ENCODE results near the gene DCHS2. TPM values are rescaled to one million over a fixed set of nuclear protein-coding genes. Genes with fewer than 3 reads are reported as not detected.

The DCHS2 gene
- total RNA-seq, 2 donors from 2014 or later, result not detected

DNA sequence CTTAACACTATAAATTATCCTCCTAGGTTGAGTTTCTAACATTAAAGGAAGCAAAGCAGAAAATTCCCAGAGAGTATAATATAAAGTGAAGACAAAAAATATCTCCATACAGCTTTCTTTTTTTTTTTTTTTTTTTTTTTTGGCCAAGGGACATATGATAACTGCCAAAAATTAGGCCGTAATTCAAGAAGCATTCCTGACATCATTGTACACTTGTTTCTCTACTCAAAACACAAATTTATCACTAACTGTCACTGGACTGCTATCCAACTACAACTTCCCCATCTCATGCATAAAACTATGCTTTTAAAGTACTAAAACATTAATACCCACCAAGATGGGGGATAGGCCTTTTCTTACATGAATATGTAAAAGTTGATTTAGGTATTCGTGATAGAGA, 77.2 kb downstream of the DCHS2 start:
- Mint-ChIP-seq H3K27ac (no peak overlapping the region), H3K4me3 (no peak overlapping the region), H3K9me3 (no peaks in the 10 kb centered on the region), H3K36me3 (ENCODE audit: low read depth) (no peaks in the 10 kb centered on the region), H3K4me1 (peaks cover 8% of the 10 kb centered on the region), H3K27me3 (peaks cover 31% of the 10 kb centered on the region)
- no peak for ATAC-seq (replicated peaks)

- H3K9me3 Mint-ChIP-seq, result no peaks in the 10 kb centered on the region
- H3K27me3 Mint-ChIP-seq, result peaks cover 21% of the 10 kb centered on the region
- H3K27ac Mint-ChIP-seq, result no peak overlapping the region
- no peak for ATAC-seq (replicated peaks)
- H3K4me3 Mint-ChIP-seq, result no peak overlapping the region
- no peaks in the 10 kb centered on the region for H3K36me3 Mint-ChIP-seq (ENCODE audit: low read depth)
- H3K4me1 Mint-ChIP-seq, result no peaks in the 10 kb centered on the region
Observed at GRCh38 chr4:154407443-154407842, 84.2 kb downstream of the DCHS2 start.

GRCh38 chr4:154406018-154406795, 85.4 kb downstream of the DCHS2 start:
- no peak for ATAC-seq (replicated peaks)
- Mint-ChIP-seq H3K36me3 (ENCODE audit: low read depth) (no peaks in the 10 kb centered on the region), H3K27me3 (peaks cover 17% of the 10 kb centered on the region), H3K4me3 (no peak overlapping the region), H3K9me3 (no peaks in the 10 kb centered on the region), H3K4me1 (no peaks in the 10 kb centered on the region), H3K27ac (no peak overlapping the region)

GRCh38 chr4:154399259-154399974, 92.2 kb downstream of the DCHS2 start:
- Mint-ChIP-seq H3K36me3 (ENCODE audit: low read depth) (no peaks in the 10 kb centered on the region), H3K27me3 (peaks cover 11% of the 10 kb centered on the region), H3K27ac (no peak overlapping the region), H3K4me1 (peaks cover 3% of the 10 kb centered on the region), H3K4me3 (no peak overlapping the region), H3K9me3 (no peaks in the 10 kb centered on the region)
- ATAC-seq (replicated peaks), result no peak

GRCh38 chr4:154390324-154390723, 101.3 kb downstream of the DCHS2 start:
- no peak for ATAC-seq (replicated peaks)
- no peaks in the 10 kb centered on the region for H3K4me1 Mint-ChIP-seq

GRCh38 chr4:154389148-154389547, 102.5 kb downstream of the DCHS2 start:
- H3K36me3 Mint-ChIP-seq (ENCODE audit: low read depth), result no peaks in the 10 kb centered on the region
- peaks cover 7% of the 10 kb centered on the region for H3K27me3 Mint-ChIP-seq
- H3K9me3 Mint-ChIP-seq, result peaks cover 3% of the 10 kb centered on the region
- ATAC-seq (replicated peaks), result no peak
- no peak overlapping the region for H3K4me3 Mint-ChIP-seq
- H3K27ac Mint-ChIP-seq, result no peak overlapping the region
- H3K4me1 Mint-ChIP-seq, result no peaks in the 10 kb centered on the region

More at GRCh38 chr4:154390324-154390723, 101.3 kb downstream of the DCHS2 start:
- Mint-ChIP-seq H3K4me3 (no peak overlapping the region), H3K27ac (no peak overlapping the region), H3K9me3 (peaks cover 3% of the 10 kb centered on the region), H3K36me3 (ENCODE audit: low read depth) (no peaks in the 10 kb centered on the region), H3K27me3 (peaks cover 11% of the 10 kb centered on the region)

- no peak for ATAC-seq (replicated peaks)
- no peaks in the 10 kb centered on the region for H3K4me1 Mint-ChIP-seq
- peaks cover 3% of the 10 kb centered on the region for H3K9me3 Mint-ChIP-seq
- H3K4me3 Mint-ChIP-seq, result no peak overlapping the region
- peaks cover under 1% of the 10 kb centered on the region for H3K27me3 Mint-ChIP-seq
- no peaks in the 10 kb centered on the region for H3K36me3 Mint-ChIP-seq (ENCODE audit: low read depth)
- no peak overlapping the region for H3K27ac Mint-ChIP-seq
Observed at GRCh38 chr4:154384012-154384411, 107.6 kb downstream of the DCHS2 start.

- H3K27me3 Mint-ChIP-seq, result peaks cover 13% of the 10 kb centered on the region
Observed at GRCh38 chr4:154376486-154376885, 115.1 kb downstream of the DCHS2 start.

DNA sequence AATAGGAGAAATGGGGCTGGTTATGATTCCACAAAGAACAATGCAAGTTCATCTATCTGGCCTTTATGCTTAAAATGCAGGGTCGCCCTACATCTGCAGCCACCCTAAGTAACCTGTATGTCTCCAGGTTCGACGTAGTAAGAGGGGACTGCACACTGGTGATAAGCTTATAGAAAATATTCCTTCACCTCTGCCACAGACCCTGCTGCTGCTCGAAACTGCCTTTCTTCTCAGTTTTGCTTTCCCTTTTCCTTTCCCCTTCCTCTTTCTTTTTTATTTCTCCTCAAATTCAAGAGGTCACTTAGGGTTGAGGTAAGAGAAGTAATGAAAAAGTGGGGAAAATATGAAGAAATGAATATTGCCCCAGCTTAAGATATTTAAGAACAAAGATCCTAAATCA, 123.5 kb downstream of the DCHS2 start:
- no peak for ATAC-seq (replicated peaks)
- H3K27me3 Mint-ChIP-seq, result peaks cover 35% of the 10 kb centered on the region
- H3K36me3 Mint-ChIP-seq (ENCODE audit: low read depth), result no peaks in the 10 kb centered on the region
- no peaks in the 10 kb centered on the region for H3K4me1 Mint-ChIP-seq
- H3K27ac Mint-ChIP-seq, result no peak overlapping the region
- H3K9me3 Mint-ChIP-seq, result peaks cover 11% of the 10 kb centered on the region
- H3K4me3 Mint-ChIP-seq, result no peak overlapping the region

More at GRCh38 chr4:154376486-154376885, 115.1 kb downstream of the DCHS2 start:
- Mint-ChIP-seq H3K4me1 (no peaks in the 10 kb centered on the region), H3K36me3 (ENCODE audit: low read depth) (no peaks in the 10 kb centered on the region), H3K27ac (no peak overlapping the region), H3K9me3 (peaks cover 7% of the 10 kb centered on the region), H3K4me3 (no peak overlapping the region)
- ATAC-seq (replicated peaks), result no peak

DNA sequence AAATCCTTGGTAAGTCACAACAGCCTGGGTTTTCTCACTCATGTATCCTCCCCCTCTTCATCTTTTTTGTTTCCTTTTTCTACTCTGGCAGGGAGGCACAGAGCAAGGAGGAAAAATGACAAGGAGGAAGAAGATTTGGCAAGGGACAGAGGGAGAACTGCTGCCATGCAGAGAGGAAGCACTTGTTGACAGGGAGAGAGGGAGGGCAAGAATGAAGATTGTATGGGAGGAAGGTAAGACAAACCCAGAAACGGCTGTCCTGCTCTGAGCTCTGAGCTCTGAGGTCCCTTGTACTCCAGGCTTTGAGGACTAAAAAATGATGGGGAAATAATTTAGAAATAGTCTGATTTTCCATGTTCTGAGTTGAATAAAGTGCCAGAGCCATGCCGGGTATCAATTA, 123.9 kb downstream of the DCHS2 start:
- Mint-ChIP-seq H3K27ac (no peak overlapping the region), H3K4me3 (no peak overlapping the region), H3K36me3 (ENCODE audit: low read depth) (no peaks in the 10 kb centered on the region), H3K9me3 (peaks cover 11% of the 10 kb centered on the region), H3K4me1 (no peaks in the 10 kb centered on the region), H3K27me3 (peaks cover 35% of the 10 kb centered on the region)
- no peak for ATAC-seq (replicated peaks)

GRCh38 chr4:154366956-154367355, 124.6 kb downstream of the DCHS2 start:
- Mint-ChIP-seq H3K4me1 (no peaks in the 10 kb centered on the region), H3K9me3 (peaks cover 11% of the 10 kb centered on the region), H3K27me3 (peaks cover 31% of the 10 kb centered on the region), H3K27ac (no peak overlapping the region), H3K36me3 (ENCODE audit: low read depth) (no peaks in the 10 kb centered on the region), H3K4me3 (no peak overlapping the region)
- no peak for ATAC-seq (replicated peaks)

GRCh38 chr4:154364066-154364845, 127.3 kb downstream of the DCHS2 start:
- Mint-ChIP-seq H3K27ac (no peak overlapping the region), H3K9me3 (no peaks in the 10 kb centered on the region), H3K4me3 (no peak overlapping the region), H3K4me1 (no peaks in the 10 kb centered on the region), H3K27me3 (peaks cover 8% of the 10 kb centered on the region), H3K36me3 (ENCODE audit: low read depth) (no peaks in the 10 kb centered on the region)
- ATAC-seq (replicated peaks), result no peak

DNA sequence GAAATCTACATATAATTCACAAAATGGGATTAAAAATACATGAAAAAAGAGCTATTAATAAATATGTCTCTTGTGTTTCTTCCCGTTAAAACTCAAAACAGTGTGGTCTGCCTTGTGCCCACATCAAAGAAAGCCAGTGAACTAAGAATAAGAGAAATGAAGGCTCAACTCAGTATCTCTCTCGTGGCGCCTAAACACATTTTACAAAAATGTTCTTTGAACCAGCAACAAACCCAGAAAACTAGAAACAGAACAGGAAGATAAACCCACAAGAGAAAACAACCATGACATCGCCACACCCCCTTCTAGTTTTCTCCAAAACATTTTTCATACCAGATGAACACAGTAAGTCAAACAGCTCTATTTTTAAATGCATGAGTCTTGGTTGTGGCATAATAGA, 130.1 kb downstream of the DCHS2 start:
- Mint-ChIP-seq H3K4me1 (no peaks in the 10 kb centered on the region), H3K27me3 (no peaks in the 10 kb centered on the region), H3K27ac (no peak overlapping the region), H3K36me3 (ENCODE audit: low read depth) (no peaks in the 10 kb centered on the region), H3K4me3 (no peak overlapping the region), H3K9me3 (no peaks in the 10 kb centered on the region)
- ATAC-seq (replicated peaks), result no peak

GRCh38 chr4:154360491-154360890, 131.1 kb downstream of the DCHS2 start:
- no peak for ATAC-seq (replicated peaks)
- Mint-ChIP-seq H3K27me3 (no peaks in the 10 kb centered on the region), H3K4me3 (no peak overlapping the region), H3K9me3 (no peaks in the 10 kb centered on the region), H3K4me1 (no peaks in the 10 kb centered on the region), H3K36me3 (ENCODE audit: low read depth) (no peaks in the 10 kb centered on the region), H3K27ac (no peak overlapping the region)
